Activated naive CD4-positive, alpha-beta T cell treated with anti-CD3 and anti-CD28 coated beads, Interleukin-2, amount 50 U/mL, for 24 hours (primary cell): ENCODE results near the gene PGRMC1.

Experiments used
- H3K27ac Mint-ChIP-seq: one replicate; pipeline ENCODE4 v1.8.0; 2021; ENCODE audit warnings: mild to moderate bottlenecking, mixed read lengths
- H3K27me3 Mint-ChIP-seq: one replicate; pipeline ENCODE4 v1.8.0; 2021; ENCODE audit warnings: mixed read lengths
- H3K36me3 Mint-ChIP-seq: one replicate; pipeline ENCODE4 v1.8.0; 2021; ENCODE audit warnings: mixed read lengths
- H3K4me1 Mint-ChIP-seq: one replicate; pipeline ENCODE4 v1.8.0; 2021; ENCODE audit warnings: mixed read lengths
- H3K4me3 Mint-ChIP-seq: one replicate; pipeline ENCODE4 v1.8.0; 2021; ENCODE audit warnings: mild to moderate bottlenecking, mixed read lengths
- H3K9me3 Mint-ChIP-seq: one replicate; pipeline ENCODE4 v1.8.0; 2021; ENCODE audit warnings: mixed read lengths

The PGRMC1 gene

GRCh38 chrX:119223783-119224182 lies 12.3 kb upstream of the PGRMC1 start:
- H3K36me3 Mint-ChIP-seq, result no peaks in the 10 kb centered on the region
- no peaks in the 10 kb centered on the region for H3K9me3 Mint-ChIP-seq
- no peaks in the 10 kb centered on the region for H3K27me3 Mint-ChIP-seq
- H3K27ac Mint-ChIP-seq, result no peak overlapping the region
- H3K4me3 Mint-ChIP-seq, result no peak overlapping the region
- no peaks in the 10 kb centered on the region for H3K4me1 Mint-ChIP-seq

GRCh38 chrX:119226446-119226845 lies 9.6 kb upstream of the PGRMC1 start:
- Mint-ChIP-seq H3K27ac (peak overlapping the region; percentile 46), H3K36me3 (no peaks in the 10 kb centered on the region), H3K9me3 (no peaks in the 10 kb centered on the region)

GRCh38 chrX:119228512-119229252 lies 7.4 kb upstream of the PGRMC1 start:
- Mint-ChIP-seq H3K36me3 (no peaks in the 10 kb centered on the region), H3K27ac (no peak overlapping the region), H3K4me3 (no peak overlapping the region), H3K4me1 (peaks cover 3% of the 10 kb centered on the region), H3K27me3 (peaks cover 5% of the 10 kb centered on the region), H3K9me3 (no peaks in the 10 kb centered on the region)

More at GRCh38 chrX:119226446-119226845, 9.6 kb upstream of the PGRMC1 start:
- Mint-ChIP-seq H3K4me1 (peaks cover 3% of the 10 kb centered on the region), H3K4me3 (no peak overlapping the region), H3K27me3 (peaks cover 5% of the 10 kb centered on the region)

- Mint-ChIP-seq H3K9me3 (no peaks in the 10 kb centered on the region), H3K36me3 (no peaks in the 10 kb centered on the region), H3K4me3 (no peak overlapping the region), H3K4me1 (peaks cover 3% of the 10 kb centered on the region), H3K27me3 (peaks cover 5% of the 10 kb centered on the region), H3K27ac (no peak overlapping the region)
Observed at GRCh38 chrX:119229253-119229615, 6.9 kb upstream of the PGRMC1 start.

GRCh38 chrX:119230850-119231249 lies 5.2 kb upstream of the PGRMC1 start:
- H3K4me3 Mint-ChIP-seq, result no peak overlapping the region
- H3K36me3 Mint-ChIP-seq, result no peaks in the 10 kb centered on the region
- no peaks in the 10 kb centered on the region for H3K9me3 Mint-ChIP-seq
- H3K4me1 Mint-ChIP-seq, result peaks cover 8% of the 10 kb centered on the region
- peaks cover 5% of the 10 kb centered on the region for H3K27me3 Mint-ChIP-seq
- H3K27ac Mint-ChIP-seq, result no peak overlapping the region

GRCh38 chrX:119231936-119232445 lies 4.1 kb upstream of the PGRMC1 start:
- no peak overlapping the region for H3K27ac Mint-ChIP-seq
- no peaks in the 10 kb centered on the region for H3K36me3 Mint-ChIP-seq
- peaks cover 8% of the 10 kb centered on the region for H3K4me1 Mint-ChIP-seq
- H3K4me3 Mint-ChIP-seq, result no peak overlapping the region
- H3K9me3 Mint-ChIP-seq, result no peaks in the 10 kb centered on the region
- peaks cover 5% of the 10 kb centered on the region for H3K27me3 Mint-ChIP-seq

GRCh38 chrX:119235051-119235511 lies 1.0 kb upstream of the PGRMC1 start:
- Mint-ChIP-seq H3K27ac (no peak overlapping the region), H3K36me3 (no peaks in the 10 kb centered on the region), H3K27me3 (no peaks in the 10 kb centered on the region), H3K9me3 (no peaks in the 10 kb centered on the region), H3K4me3 (peak overlapping the region; percentile 89), H3K4me1 (peaks cover 27% of the 10 kb centered on the region)

- Mint-ChIP-seq H3K27ac (peak overlapping the region; percentile 90), H3K4me3 (peak overlapping the region; percentile 92), H3K36me3 (no peaks in the 10 kb centered on the region), H3K4me1 (peaks cover 38% of the 10 kb centered on the region), H3K27me3 (no peaks in the 10 kb centered on the region), H3K9me3 (no peaks in the 10 kb centered on the region)
Observed at GRCh38 chrX:119236623-119237561, 807 bp downstream of the PGRMC1 start.

- Mint-ChIP-seq H3K27ac (peak overlapping the region; percentile 90), H3K36me3 (peaks cover 4% of the 10 kb centered on the region), H3K27me3 (no peaks in the 10 kb centered on the region), H3K4me3 (peak overlapping the region; percentile 92), H3K9me3 (no peaks in the 10 kb centered on the region), H3K4me1 (peaks cover 45% of the 10 kb centered on the region)
Observed at GRCh38 chrX:119237562-119237942, 1.5 kb downstream of the PGRMC1 start.

GRCh38 chrX:119238557-119238956 lies 2.5 kb downstream of the PGRMC1 start:
- peaks cover 47% of the 10 kb centered on the region for H3K4me1 Mint-ChIP-seq
- H3K27ac Mint-ChIP-seq, result no peak overlapping the region
- no peak overlapping the region for H3K4me3 Mint-ChIP-seq
- H3K9me3 Mint-ChIP-seq, result no peaks in the 10 kb centered on the region
- H3K36me3 Mint-ChIP-seq, result peaks cover 5% of the 10 kb centered on the region
- H3K27me3 Mint-ChIP-seq, result no peaks in the 10 kb centered on the region

- peaks cover 47% of the 10 kb centered on the region for H3K4me1 Mint-ChIP-seq
- peaks cover 7% of the 10 kb centered on the region for H3K36me3 Mint-ChIP-seq
- H3K27ac Mint-ChIP-seq, result no peak overlapping the region
- H3K9me3 Mint-ChIP-seq, result no peaks in the 10 kb centered on the region
- no peaks in the 10 kb centered on the region for H3K27me3 Mint-ChIP-seq
- no peak overlapping the region for H3K4me3 Mint-ChIP-seq
Observed at GRCh38 chrX:119240356-119240755, 4.3 kb downstream of the PGRMC1 start.

GRCh38 chrX:119247702-119248101 lies 11.6 kb downstream of the PGRMC1 start:
- H3K27ac Mint-ChIP-seq, result no peak overlapping the region
- no peak overlapping the region for H3K4me3 Mint-ChIP-seq
- H3K4me1 Mint-ChIP-seq, result peaks cover under 1% of the 10 kb centered on the region
- H3K9me3 Mint-ChIP-seq, result no peaks in the 10 kb centered on the region
- H3K27me3 Mint-ChIP-seq, result no peaks in the 10 kb centered on the region
- H3K36me3 Mint-ChIP-seq, result peaks cover 3% of the 10 kb centered on the region

GRCh38 chrX:119249891-119250290 lies 13.8 kb downstream of the PGRMC1 start:
- no peaks in the 10 kb centered on the region for H3K27me3 Mint-ChIP-seq
- H3K36me3 Mint-ChIP-seq, result no peaks in the 10 kb centered on the region
- H3K27ac Mint-ChIP-seq, result no peak overlapping the region
- H3K9me3 Mint-ChIP-seq, result no peaks in the 10 kb centered on the region
- no peaks in the 10 kb centered on the region for H3K4me1 Mint-ChIP-seq
- no peak overlapping the region for H3K4me3 Mint-ChIP-seq

GRCh38 chrX:119251386-119251785 lies 15.3 kb downstream of the PGRMC1 start:
- no peaks in the 10 kb centered on the region for H3K27me3 Mint-ChIP-seq
- H3K27ac Mint-ChIP-seq, result no peak overlapping the region
- no peaks in the 10 kb centered on the region for H3K36me3 Mint-ChIP-seq
- no peaks in the 10 kb centered on the region for H3K4me1 Mint-ChIP-seq
- H3K9me3 Mint-ChIP-seq, result no peaks in the 10 kb centered on the region
- no peak overlapping the region for H3K4me3 Mint-ChIP-seq

- Mint-ChIP-seq H3K27ac (no peak overlapping the region), H3K27me3 (no peaks in the 10 kb centered on the region), H3K4me3 (no peak overlapping the region), H3K9me3 (no peaks in the 10 kb centered on the region), H3K4me1 (no peaks in the 10 kb centered on the region), H3K36me3 (no peaks in the 10 kb centered on the region)
Observed at GRCh38 chrX:119252716-119253115, 16.6 kb downstream of the PGRMC1 start.
